Fibroblast of lung (primary cell): Measurements from ENCODE around the gene CACNA2D3. TPM values are rescaled to one million over a fixed set of nuclear protein-coding genes. Genes with fewer than 3 reads are reported as not detected.

Experiments used
- DNase-seq, 2 donors: peaks; one replicate each; pipeline versions ENCODE4 v3.0.0 to v3.0.0-alpha.2; 2010; ENCODE audit warnings: low read depth in 2 of 2
- H2AFZ ChIP-seq: 2 replicates; pipeline ENCODE4 v1.5.1; 2012; ENCODE audit warnings: low read length, control low read depth, inconsistent platforms
- H3K27ac ChIP-seq: 2 replicates; pipeline ENCODE4 v1.5.1; 2011; ENCODE audit warnings: low read length, control low read depth; ENCODE audit not compliant: insufficient read depth
- H3K27me3 ChIP-seq: 2 replicates; pipeline ENCODE4 v1.5.1; 2011; ENCODE audit warnings: mild to moderate bottlenecking, low read length; ENCODE audit not compliant: control insufficient read depth, insufficient read depth
- H3K36me3 ChIP-seq: 2 replicates; pipeline ENCODE4 v1.5.1; 2011; ENCODE audit warnings: low read length; ENCODE audit not compliant: control insufficient read depth, insufficient read depth
- H3K4me1 ChIP-seq: 2 replicates; pipeline ENCODE4 v1.5.1; 2011; ENCODE audit warnings: low read length; ENCODE audit not compliant: control insufficient read depth, insufficient read depth; ENCODE audit errors: extremely low read depth
- H3K4me2 ChIP-seq: 2 replicates; pipeline ENCODE4 v1.5.1; 2011; ENCODE audit warnings: low read length, control low read depth; ENCODE audit not compliant: insufficient read depth; ENCODE audit errors: extremely low read depth
- H3K4me3 ChIP-seq, 4 experiments: fragments of 200-600 bp in 1 of 4; sonication (generic) in 1 of 4; replicated peaks in 1 of 4; 2 replicates each; pipeline ENCODE4 v1.5.1; 2011 to 2016; ENCODE audit warnings: low read length in 4 of 4, low read depth in 3 of 4, mild to moderate bottlenecking in 3 of 4, control low read depth in 2 of 4, inconsistent platforms in 1 of 4, mixed read lengths in 1 of 4; ENCODE audit not compliant: insufficient read depth in 1 of 4; ENCODE audit errors: control extremely low read depth in 1 of 4
- H3K79me2 ChIP-seq: 2 replicates; pipeline ENCODE4 v1.5.1; 2012; ENCODE audit warnings: mild to moderate bottlenecking, low read length, inconsistent platforms; ENCODE audit not compliant: control insufficient read depth, insufficient read depth
- H3K9ac ChIP-seq: 2 replicates; pipeline ENCODE4 v1.5.1; 2011; ENCODE audit warnings: mild to moderate bottlenecking, low read length, control low read depth; ENCODE audit not compliant: insufficient read depth
- H3K9me3 ChIP-seq: 2 replicates; pipeline ENCODE4 v1.5.1; 2012; ENCODE audit warnings: low read depth, low read length; ENCODE audit not compliant: control insufficient read depth, insufficient read depth
- H4K20me1 ChIP-seq: 2 replicates; pipeline ENCODE4 v1.5.1; 2011; ENCODE audit warnings: low read length; ENCODE audit not compliant: control insufficient read depth, insufficient read depth; ENCODE audit errors: extremely low read depth
- EZH2 ChIP-seq: IDR thresholded peaks from 2 replicates; pipeline ENCODE4 v1.5.1; 2012; ENCODE audit warnings: low read length, control low read depth, mild to moderate bottlenecking; ENCODE audit errors: missing control alignments
- polyA plus RNA-seq, 2 donors: library from polyadenylated mRNA; depleted of rRNA in 1 of 2; stranded (reverse) in 1 of 2; unstranded in 1 of 2; fragments of >200 nt; gene quantifications; 2 replicates each; pipeline ENCODE4 v1.2.1, GENCODE V29; 2011 to 2012; ENCODE audit warnings: missing spikeins in 1 of 2
- total RNA-seq: library from RNA; depleted of rRNA; stranded (reverse); fragments of >200 nt; gene quantifications from 2 replicates; pipeline ENCODE4 v1.2.1, GENCODE V29; 2014
- TF ChIP-seq, protein P1 (sequence below), 2 donors: IDR thresholded peaks in 1 of 2; conservative IDR thresholded peaks in 1 of 2; 1 replicate in 1 of 2; 2 replicates in 1 of 2; pipeline ENCODE4 v1.5.1; 2011 to 2012; ENCODE audit warnings: low read length in 2 of 2, control low read depth in 1 of 2, inconsistent platforms in 1 of 2, low read depth in 1 of 2, mild to moderate bottlenecking in 1 of 2

Gene CACNA2D3
- total and polyA plus RNA-seq, 2 donors (not counting 1 experiment from before 2014, with no cell fraction given): 1.8 to 11.5 TPM

DNA sequence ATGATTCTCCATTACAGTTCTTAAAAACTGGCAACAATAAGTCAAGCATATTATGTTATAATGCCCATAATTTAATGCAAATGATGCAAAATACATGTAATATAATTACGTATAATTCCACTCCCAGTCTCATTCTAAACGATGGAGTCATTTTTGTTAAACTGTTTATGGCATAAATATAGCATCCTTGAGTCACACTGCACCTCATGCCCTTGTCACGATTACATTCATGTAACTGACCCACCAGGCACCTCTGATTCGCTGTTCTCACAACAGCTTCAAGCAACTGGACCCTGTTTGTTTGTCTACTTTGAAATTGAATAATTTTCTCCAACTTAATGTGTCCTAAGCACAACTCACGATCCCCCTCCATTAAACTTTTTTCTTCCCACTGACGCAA lies 953.5 kb downstream of the CACNA2D3 start:
- no peak overlapping the region for H3K4me3 ChIP-seq
- no peak overlapping the region for H3K4me2 ChIP-seq
- H3K27me3 ChIP-seq: no peaks in the 10 kb centered on the region
- no peaks in the 10 kb centered on the region for H4K20me1 ChIP-seq
- no peaks in the 10 kb centered on the region for H3K36me3 ChIP-seq
- no peaks in the 10 kb centered on the region for H3K79me2 ChIP-seq
- H3K4me1 ChIP-seq: no peaks in the 10 kb centered on the region
- H3K27ac ChIP-seq: no peak overlapping the region
- H3K9me3 ChIP-seq: no peaks in the 10 kb centered on the region
- TF ChIP-seq, protein P1, sequence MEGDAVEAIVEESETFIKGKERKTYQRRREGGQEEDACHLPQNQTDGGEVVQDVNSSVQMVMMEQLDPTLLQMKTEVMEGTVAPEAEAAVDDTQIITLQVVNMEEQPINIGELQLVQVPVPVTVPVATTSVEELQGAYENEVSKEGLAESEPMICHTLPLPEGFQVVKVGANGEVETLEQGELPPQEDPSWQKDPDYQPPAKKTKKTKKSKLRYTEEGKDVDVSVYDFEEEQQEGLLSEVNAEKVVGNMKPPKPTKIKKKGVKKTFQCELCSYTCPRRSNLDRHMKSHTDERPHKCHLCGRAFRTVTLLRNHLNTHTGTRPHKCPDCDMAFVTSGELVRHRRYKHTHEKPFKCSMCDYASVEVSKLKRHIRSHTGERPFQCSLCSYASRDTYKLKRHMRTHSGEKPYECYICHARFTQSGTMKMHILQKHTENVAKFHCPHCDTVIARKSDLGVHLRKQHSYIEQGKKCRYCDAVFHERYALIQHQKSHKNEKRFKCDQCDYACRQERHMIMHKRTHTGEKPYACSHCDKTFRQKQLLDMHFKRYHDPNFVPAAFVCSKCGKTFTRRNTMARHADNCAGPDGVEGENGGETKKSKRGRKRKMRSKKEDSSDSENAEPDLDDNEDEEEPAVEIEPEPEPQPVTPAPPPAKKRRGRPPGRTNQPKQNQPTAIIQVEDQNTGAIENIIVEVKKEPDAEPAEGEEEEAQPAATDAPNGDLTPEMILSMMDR (conservative IDR thresholded peaks at IDR 0.05 in 1 of 2, IDR thresholded peaks at IDR 0.05 in 1 of 2; ENCODE audit: low read depth in 1 of 2, low read length in 2 of 2): no peak
- TF ChIP-seq EZH2: no peak
- no peak overlapping the region for H3K9ac ChIP-seq
- H2AFZ ChIP-seq: no peak overlapping the region
- DNase-seq: no peak

DNA sequence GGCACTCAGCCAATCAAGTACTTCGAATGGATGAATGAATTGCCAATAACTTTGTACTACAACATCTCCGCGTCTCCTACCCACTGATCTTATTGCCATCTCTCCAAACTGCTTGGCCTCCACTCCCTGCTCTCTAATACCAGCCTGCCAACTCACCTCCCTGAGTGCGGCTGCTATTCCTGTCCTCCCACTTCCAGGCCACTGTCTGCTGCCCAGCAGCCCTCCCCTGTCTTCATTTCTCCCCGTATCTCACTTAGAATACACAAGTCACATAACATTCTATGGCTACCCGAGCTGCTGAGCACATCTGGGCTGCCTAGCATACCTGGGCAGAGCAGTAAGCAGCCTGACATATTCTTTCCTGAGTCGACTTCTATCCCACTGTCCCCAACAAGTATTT lies 955.4 kb downstream of the CACNA2D3 start:
- Histone ChIP-seq H3K4me2 (no peak overlapping the region), H3K9ac (no peak overlapping the region), H4K20me1 (no peaks in the 10 kb centered on the region), H3K27me3 (no peaks in the 10 kb centered on the region), H3K4me3 (no peak overlapping the region), H2AFZ (no peak overlapping the region), H3K79me2 (no peaks in the 10 kb centered on the region), H3K27ac (no peak overlapping the region), H3K4me1 (no peaks in the 10 kb centered on the region), H3K36me3 (no peaks in the 10 kb centered on the region), H3K9me3 (no peaks in the 10 kb centered on the region)
- DNase-seq: no peak
- TF ChIP-seq, protein P1 (conservative IDR thresholded peaks at IDR 0.05 in 1 of 2, IDR thresholded peaks at IDR 0.05 in 1 of 2; ENCODE audit: low read depth in 1 of 2, low read length in 2 of 2): no peak
- TF ChIP-seq EZH2: no peak

DNA sequence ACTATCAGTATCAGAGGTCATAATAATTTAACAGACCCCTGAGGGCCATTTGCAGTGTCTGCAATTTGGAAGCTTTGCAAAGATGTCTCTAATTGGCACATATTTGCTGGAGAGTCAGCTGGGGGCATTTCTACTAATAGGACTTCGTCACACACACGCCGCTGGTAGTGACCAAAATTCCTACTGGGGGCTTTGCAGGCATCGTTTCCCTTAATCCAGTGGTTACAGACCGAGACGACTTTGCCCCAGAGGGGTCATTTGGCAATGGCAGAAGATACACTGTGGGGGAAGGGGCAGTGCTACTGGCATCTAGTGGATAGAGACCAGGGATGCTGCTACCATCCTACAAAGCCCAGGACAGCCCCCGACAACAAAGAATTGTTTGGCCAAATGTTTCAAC lies 956.5 kb downstream of the CACNA2D3 start:
- Histone ChIP-seq H3K79me2 (no peaks in the 10 kb centered on the region), H3K9me3 (no peaks in the 10 kb centered on the region), H3K4me2 (no peak overlapping the region)

More for the DNA sequence above, 956.5 kb downstream of the CACNA2D3 start:
- DNase-seq: no peak
- Histone ChIP-seq H3K4me3 (no peak overlapping the region), H3K27ac (no peak overlapping the region), H3K9ac (no peak overlapping the region), H3K27me3 (no peaks in the 10 kb centered on the region), H2AFZ (no peak overlapping the region), H4K20me1 (no peaks in the 10 kb centered on the region), H3K4me1 (no peaks in the 10 kb centered on the region), H3K36me3 (no peaks in the 10 kb centered on the region)
- TF ChIP-seq, protein P1 (conservative IDR thresholded peaks at IDR 0.05 in 1 of 2, IDR thresholded peaks at IDR 0.05 in 1 of 2; ENCODE audit: low read depth in 1 of 2, low read length in 2 of 2): no peak
- TF ChIP-seq EZH2: no peak
